Measurements from ENCODE around the gene SIGLEC15.
"Not testable (repeated sequence)": the region's sequence is repeated elsewhere in the genome, so short reads cannot be mapped to it uniquely, and the experiment has no call there.

The SIGLEC15 gene

GRCh38 chr18:45825258-45826044, at the start of gene SIGLEC15:
Gene SIGLEC15, plus strand, starts transcription at chr18:45825675. Its CDS starts 54 bp downstream, at chr18:45825729.
- no peak for DNase-seq

GRCh38 chr18:45775743-45776142, 49.7 kb upstream of the SIGLEC15 start:
- DNase-seq, result no peak

GRCh38 chr18:45777393-45777792, 48.1 kb upstream of the SIGLEC15 start:
- no peak for DNase-seq

DNA sequence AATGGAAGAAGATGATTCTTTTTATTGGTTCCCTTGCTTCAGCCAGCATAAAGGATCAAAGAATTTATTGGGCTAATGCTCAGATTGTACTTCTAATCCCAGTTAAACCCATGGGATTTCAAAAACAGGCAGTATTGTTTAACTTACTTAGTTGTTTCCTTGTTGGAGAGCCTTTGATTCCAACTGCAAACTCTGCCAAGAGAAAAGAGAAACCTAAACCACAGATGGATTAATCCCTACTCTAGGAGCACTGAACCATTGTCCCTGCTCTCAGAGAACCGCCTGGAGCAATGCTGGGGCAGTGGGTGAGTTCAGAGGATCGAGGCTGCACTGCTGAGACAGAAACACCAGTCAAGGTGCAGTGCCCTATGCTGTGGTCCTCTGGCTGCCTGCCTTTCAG, 44.9 kb upstream of the SIGLEC15 start:
- DNase-seq, result no peak

- DNase-seq, result no peak
These were observed 42.8 kb upstream of the SIGLEC15 start for GRCh38 chr18:45782662-45783061.

DNA sequence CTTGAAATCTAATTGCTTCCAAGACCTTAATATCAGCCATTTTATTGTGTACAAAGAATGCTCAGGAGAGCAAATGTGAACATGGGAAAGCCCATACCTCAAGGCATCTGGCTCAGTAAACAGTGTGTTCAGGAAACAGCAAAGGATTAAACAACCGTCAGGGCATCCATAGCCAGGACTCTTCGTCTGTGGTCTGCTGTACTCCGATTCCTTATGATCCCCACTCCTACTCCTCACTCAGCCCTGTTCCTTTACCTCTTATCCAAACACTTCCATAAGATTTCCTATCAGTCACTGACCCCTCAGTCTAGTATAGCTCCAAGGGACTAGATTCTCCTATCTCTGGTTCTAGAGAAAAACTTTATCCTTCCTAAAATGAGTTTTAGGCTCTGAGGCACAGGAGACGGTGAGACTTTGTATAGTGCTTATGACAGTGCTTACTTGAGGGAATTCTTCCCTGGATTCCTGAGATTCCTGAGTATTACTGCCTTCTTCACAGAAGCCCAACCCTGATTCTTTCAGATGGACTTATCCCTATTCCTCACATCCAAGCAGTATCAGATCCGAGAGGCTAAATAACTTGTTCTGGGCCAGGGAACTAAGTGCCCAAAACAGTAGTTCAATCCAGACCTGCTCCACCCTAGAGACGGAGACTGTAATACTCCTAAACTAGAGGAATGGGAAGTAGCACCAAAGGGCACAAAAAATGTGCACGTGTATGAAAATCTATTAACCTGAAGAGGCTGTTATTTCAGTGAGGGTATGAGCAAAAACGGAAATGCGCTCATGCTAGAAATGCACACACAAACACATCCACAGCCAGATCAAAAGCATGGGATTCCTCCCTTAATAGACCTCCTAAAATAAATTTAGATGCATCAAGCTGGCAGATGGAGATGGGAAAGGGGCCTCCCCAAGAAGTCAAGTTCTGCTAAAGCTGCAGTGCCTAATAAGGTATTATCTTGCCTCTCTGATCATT, 42.1 kb upstream of the SIGLEC15 start:
- DNase-seq, result no peak

DNA sequence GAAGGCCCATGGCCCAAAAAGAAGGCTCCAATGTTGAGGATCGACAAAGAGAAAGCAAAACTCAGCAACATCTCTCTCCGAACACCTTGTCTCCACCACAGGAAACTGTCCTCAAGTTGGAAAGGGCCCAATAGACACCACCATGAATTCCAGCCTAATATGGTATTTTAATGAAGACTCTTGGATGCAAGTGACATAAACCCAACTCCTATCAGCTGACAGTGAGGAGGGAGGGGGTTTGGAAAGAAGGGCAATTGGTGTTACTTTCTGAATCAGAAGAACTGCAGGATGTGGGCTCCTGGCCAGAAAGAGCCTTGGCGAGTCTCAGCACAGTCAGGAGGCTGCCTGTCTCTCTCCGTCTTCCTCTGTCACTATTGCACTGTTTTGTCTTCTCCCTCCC, 40.3 kb upstream of the SIGLEC15 start:
- DNase-seq, result no peak

- no peak for DNase-seq
These were observed 38.5 kb upstream of the SIGLEC15 start for GRCh38 chr18:45786941-45787340.

- no peak for DNase-seq
These were observed 38.1 kb upstream of the SIGLEC15 start for GRCh38 chr18:45787346-45787745.

DNA sequence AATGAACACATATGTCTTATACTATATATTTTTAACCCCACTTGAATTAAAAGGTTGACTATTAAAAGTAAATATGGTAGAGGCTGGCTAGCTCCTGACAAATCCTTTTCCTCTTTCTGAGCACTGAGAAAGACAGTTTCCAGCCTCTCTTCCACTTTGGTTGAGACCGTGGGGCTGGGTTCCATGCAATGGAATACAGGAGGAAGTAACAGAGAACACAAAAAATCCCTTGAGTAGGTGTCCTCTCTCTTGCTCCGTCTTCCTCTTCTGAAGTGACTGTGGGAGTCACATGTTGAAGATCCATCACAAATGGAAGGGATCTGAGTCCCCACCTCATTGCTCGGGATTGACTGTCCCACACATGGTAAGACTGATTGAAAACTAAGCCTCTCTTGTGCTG, 36.6 kb upstream of the SIGLEC15 start:
- no peak for DNase-seq

GRCh38 chr18:45792506-45793263, 32.8 kb upstream of the SIGLEC15 start:
- no peak for DNase-seq

DNA sequence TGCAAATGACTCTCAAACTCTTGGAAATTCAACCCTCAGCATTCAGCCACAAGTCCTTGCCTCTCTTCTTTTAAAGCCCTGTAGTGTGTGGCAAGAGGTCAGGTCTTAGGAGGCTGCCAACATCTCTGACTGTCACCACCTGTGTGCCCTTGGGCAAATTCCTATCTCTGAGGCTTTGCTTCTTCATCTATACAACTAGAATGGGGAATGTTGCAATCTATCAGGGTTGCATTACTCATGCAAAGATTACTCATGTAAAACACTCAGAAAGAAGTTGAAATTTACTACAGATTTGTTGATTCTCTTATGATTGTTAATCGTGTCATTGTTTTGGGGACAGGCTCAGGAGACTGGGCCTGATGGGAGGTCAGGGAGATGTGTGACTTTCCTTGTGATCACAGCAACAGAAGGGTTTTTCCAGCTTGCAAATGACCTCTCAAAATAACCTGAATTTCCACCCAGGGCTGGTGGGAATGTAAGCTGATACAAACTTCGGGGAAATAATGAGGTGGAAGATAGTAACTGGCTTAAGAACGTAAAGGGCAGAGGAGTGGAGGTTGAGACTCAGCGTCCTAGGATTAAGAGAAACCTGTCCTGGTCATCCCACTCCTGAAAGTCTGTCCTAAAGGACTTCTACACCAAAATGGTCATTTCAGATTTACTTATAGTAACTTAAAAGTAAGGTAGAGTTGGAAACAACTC, 32.1 kb upstream of the SIGLEC15 start:
- no peak for DNase-seq

GRCh38 chr18:45801416-45802004, 24.0 kb upstream of the SIGLEC15 start:
- DNase-seq, result no peak

DNA sequence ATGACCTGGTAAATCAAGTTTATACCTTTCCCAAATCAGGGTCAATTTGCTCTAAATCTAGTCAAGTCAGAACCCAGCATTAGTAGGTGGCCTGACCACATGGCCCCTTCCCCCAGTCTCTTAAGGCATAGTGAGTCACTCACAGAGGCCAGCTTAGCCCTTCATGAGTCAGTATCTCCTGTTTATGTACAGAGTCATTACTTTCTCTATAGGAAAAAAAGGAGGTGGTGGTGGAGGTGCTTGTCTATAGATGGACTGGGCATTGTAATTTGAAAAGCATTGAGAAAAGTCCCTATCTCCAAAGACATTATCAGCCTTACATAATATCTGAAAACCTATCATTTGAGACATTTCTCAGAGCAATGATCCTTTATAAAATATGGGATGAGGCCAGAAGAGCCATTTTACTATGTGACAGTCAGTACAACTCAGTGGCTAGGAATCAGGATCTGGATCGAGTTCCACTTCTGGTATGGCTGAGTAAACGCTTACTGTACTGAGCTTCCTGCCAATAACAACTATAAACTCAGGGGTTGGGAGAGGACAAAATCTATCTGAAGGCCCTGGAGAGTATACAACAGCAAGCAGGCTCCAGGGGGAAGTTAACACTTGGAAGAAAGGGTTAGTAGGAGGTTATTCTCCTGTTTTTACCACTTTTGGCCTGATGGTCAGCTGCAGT, 22.5 kb upstream of the SIGLEC15 start:
- DNase-seq, result no peak

DNA sequence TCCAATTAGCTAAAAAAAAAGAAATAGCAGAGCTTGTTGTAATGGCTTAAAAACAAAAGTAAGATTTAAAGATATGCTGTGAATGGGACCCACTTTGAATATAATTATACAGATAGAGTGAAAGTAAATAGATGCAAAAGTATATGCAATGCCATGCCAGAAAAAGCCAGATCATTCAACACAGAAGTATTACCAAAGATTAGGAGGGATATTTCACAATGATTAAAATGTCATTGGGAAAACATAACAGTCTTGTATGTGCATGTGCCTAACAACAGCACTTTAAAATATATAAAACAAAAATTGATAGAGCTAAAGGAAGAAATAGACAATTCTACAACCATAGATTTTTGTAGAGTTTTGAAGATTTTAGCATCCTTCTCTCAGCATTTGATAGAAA, 19.9 kb upstream of the SIGLEC15 start:
- DNase-seq, result no peak

DNA sequence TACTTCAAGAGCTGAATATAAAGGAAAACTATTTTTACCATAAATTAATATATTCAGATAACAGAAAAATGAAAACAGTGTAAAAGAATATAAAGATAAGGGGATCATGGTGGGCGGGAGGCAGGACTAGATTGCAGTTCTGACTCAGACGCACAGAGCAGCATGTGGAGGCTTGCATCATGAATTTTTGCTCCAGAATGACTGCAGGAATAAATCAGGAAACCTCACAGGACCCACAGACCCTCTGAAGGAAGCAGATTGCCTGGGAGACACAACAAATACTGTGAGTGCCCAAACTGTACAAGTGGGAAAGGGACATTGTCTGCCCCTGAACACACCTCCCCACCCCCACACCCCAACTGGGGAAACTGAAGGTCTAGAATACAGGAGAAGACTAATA, 19.2 kb upstream of the SIGLEC15 start:
- DNase-seq, result no peak

- not testable (repeated sequence) for DNase-seq
These were observed 18.3 kb upstream of the SIGLEC15 start for GRCh38 chr18:45807144-45807543.

DNA sequence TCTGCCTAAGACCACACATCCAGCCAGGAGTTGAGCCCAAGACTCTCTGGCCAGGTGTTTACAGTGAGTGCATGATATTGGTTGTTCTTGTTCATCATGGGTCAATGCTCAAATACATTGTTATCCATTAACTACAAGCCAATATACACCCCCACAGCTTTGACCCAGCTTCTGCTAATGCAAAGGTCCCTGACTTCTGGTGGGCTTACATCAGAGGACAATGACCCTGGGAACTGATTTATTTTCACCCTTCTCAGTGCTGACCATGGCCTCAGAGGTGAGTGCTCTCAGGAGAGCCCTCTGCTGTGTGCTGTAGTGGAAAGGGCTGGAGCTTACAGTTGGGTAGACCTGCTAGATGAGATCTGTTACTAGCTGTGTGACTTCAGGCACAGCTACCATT, 10.7 kb upstream of the SIGLEC15 start:
- not testable (repeated sequence) for DNase-seq

- no peak for DNase-seq
These were observed 7.9 kb upstream of the SIGLEC15 start for GRCh38 chr18:45817543-45817942.

GRCh38 chr18:45818765-45819164, 6.7 kb upstream of the SIGLEC15 start:
- DNase-seq, result not testable (repeated sequence)

DNA sequence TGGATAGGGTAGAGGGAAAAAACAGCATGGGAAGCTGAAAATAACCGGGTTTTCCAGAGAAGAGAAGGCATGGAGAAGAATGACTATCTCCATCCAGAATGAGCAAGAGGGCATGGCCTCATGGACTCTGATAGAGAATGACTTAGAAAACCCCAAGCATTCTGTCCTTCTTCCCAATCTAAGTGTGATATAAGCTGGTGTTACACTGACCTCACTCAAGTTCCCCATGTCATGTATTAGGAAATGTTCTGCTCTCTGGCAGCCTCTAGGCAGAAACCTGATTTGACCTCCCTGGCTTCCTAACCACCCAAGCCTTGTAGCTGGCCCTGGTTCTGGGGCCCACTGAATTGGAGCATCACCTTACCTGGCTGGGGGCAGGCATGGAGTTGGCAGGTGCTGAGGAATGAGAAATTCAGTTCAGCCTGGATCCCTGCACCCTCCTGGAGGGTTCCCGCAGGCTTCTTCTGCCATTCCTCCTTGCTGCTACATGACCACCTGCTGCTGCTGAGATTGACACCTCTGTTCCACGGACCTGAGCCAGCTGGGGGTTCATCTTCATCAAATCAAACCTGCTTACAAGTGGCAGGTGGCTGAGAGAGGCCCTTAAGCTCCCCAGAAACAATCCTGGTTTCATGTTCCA, 5.2 kb upstream of the SIGLEC15 start:
- DNase-seq, result no peak

All from NCI-H1694 treated with DMSO at 0.1 percent for 48 hours (cell line).